GM03348 (cell line): ENCODE results near the gene MYORG.
"Not testable (repeated sequence)": the region's sequence is repeated elsewhere in the genome, so short reads cannot be mapped to it uniquely, and the experiment has no call there.

Source experiments
- DNase-seq: peaks from one replicate; pipeline ENCODE4 v3.0.0; 2012; ENCODE audit warnings: low spot score

The MYORG gene

DNA sequence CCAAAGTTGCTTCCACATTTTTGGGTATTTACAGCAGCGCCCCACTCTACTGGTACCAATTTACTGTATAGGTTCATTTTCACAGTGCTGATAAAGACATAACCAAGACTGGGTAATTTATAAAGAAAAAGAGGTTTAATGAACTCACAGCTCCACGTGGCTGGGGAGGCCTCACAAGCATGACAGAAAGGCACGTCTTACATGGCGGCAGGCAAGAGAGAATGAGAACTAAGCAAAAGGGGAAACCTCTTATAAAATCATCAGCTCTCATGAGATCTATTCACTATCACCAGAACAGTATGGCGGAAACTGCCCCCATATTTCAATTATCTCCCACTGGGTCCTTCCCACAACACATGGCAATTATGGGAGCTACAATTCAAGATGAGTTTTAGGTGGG, 7.9 kb downstream of the MYORG start:
- not testable (repeated sequence) for DNase-seq

DNA sequence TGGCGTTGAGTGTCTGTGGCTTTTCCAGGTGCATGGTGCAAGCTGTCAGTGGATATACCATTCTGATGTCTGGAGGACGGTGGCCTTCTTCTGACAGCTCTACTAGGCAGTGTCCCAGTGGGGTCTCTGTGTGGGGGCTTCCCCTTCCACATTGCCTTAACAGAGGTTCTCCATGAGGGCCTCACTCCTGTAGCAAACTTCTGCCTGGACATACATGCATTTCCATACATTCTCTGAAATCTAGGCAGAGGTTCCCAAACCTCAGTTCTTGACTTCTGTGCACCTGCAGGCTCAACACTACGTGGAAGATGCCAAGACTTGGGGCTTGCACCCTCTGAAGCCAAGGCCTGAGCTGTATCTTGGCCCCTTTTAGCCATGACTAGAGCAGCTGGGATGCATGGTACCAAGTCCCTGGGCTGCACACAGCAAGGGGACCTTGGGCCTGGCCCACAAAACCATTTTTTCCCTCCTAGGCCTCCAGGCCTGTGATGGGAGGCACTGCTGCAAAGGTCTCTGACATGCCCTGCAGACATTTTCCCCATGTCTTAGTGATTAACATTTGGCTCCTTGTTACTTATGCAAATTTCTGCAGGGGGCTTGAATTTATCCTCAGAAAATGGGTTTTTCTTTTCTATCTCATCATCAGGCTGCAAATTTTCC, 8.8 kb downstream of the MYORG start:
- DNase-seq, result not testable (repeated sequence)

DNA sequence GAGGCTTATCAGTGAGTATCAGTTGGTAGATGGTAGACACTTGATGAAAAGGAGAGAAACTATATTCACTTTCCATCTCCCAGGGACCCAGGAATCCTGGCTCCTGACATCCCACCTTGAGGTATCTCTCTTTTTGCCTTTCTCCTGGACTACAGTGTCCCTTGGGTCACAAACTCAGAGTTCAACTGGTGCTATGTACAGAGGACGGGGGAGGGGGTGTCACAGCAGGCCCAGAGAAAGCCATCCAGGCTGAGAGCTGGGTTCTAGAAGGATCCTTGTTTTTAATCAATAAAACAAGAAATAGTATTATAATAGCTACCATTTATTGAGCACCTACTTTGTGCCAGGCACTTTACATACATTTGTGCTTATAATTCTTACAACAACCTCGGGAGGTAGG, 10.3 kb downstream of the MYORG start:
- no peak for DNase-seq

DNA sequence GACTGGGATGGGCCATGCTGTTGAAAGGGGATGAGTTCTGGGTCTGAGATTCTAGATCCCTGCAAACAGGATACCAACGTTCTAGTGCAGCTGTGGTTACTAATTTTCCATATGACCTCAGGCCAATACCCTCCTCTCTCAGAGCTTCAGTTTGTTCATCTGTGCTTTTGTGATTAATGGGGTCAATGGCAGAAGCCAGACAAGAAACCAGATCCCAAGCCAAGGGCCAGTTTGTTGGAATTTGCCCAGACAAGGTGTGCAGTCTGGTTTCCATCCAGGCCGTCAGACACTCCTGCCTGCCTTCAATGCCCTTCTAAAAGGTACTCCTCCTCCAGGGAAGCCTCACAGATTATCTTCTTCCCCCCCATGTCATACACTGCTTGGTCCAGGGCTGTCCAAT, 11.4 kb downstream of the MYORG start:
- no peak for DNase-seq

DNA sequence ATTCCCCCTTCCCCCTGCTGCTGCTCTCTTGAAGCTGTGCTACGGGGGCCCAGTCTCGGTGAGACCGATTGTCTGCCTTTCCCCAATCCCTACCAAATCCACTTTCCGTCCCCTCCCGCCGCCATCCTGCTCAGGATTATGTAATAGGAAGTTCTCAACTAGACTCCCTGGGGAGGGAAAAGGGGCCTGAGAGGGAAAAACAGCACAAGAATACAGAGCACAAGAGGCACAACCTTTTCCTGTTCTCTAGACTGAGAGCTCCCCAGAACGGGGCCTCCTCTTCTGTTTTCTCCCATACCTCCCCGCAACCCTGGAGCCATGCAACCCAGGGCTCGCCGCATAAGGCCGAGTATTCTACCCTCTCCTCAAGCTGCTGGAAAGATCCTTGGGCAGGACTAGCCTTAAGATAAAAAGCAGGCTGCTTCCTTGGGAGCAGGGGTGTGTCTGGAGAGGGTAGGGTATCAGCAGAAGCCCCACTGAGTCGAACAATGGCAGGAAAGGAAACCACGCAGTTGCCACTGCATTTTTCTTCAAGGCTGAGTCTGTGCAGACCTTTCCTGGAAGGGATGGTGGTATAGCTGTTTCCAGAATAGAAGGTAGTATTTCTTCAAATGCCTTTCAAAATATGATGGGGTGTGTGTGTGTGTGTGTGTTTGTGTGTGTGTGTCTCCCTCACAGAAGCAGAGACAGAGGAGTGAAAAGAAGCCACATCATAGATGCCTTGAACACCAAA, 12.9 kb downstream of the MYORG start:
- DNase-seq, result no peak

DNA sequence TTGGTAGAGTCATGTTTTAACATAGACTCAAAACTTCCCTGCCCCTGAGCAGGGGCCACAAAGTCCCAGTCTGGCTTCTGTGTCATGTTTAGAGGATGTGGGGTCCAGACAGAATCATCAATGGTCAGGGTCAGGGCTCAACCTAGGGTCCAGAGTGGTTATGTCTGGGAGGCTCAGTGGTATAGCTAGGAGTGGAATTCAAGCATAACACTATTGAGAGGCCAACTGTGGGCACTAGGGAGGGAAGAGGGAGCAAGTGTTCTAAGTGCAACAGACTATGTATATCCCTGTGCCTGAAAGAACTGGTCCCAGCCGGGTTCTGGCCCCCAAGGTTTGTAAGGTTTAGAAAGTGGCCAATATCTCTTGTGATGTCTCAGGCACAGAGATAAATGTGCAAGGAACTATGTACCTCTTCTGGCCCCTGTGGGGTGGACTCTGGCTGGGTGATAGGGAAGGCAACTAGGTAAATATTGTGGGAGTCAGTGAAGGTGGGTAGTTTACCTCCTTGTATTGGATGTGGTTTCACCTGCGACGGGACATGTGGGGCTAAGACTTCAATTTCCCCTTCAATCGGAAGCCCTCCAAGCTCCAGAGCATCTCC, 14.0 kb downstream of the MYORG start:
- DNase-seq, result no peak

DNA sequence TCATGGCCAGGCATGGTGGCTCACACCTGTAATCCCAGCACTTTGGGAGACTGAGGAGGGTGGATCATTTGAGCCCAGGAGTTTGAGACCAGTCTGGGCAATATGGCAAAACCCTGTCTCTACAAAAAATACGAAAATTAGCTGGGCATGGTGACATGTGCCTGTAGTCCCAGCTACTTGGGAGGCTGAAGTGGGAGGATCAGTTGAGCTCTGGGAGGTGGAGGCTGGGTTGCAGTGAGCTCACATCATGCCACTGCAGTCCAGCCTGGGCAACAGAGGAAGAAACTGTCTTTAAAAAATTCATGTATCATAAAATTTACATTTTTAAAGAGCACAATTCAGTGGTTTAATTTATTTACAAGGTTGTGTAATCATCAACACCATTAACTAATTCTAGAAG, 23.7 kb downstream of the MYORG start:
- not testable (repeated sequence) for DNase-seq

DNA sequence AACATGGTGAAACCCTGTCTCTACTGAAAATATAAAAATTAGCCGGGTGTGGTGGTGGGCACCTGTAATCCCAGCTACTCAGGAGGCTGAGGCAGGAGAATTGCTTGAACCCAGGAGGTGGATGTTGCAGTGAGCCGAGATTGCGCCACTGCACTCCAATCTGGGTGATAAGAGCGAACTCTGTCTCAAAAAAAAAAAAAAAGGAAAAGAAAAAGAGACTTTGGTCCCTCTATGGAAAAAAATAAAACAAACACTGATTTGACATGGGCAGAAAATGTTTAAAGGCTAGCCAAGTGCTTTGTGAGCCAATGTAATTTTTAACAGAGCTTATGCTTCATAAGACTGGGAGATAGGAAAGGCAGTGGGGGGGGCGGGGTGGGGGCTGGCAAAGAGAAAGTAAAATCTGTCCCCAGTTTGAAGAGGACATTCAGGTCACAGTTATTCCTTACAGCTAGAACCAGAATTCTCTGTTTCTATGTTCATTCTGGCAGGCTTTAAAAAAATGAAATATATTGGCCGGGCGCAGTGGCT, 24.5 kb downstream of the MYORG start:
- not testable (repeated sequence) for DNase-seq

DNA sequence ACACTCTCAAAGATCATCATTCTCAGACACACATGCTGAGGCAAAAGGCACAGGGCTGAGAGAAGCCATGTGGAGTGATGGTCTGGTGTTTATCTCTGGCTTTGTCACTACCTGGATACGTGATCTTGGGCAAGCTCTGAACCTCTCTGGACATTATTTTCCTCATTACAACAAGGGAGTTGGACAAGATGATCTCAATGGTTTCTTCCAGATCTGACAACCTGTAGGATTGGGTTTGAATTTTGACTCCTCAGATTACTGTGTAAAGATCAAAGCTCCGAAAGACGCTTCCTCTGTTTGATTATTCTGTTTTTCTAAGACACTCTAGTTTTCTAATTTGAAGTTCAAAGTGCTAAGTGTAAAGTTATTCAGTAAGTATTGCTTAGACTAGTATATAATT, 27.4 kb downstream of the MYORG start:
- DNase-seq, result no peak

DNA sequence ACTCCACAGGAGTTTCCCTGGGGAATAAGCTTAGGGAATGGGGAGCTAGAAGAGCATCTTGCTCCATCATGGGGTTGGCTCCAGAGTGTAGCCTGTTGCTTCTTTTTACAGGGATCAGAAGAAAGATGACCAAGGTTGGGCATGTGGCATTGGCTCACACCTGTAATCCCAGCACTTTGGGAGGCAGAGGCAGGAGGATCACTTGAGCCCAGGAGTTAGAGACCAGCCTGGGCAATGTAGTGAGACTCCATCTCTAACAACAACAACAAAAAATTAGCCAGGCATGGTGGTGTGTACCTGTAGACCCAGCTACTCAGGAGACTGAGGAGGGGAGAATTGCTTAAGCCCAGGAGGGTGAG, 28.9 kb downstream of the MYORG start:
- no peak for DNase-seq

DNA sequence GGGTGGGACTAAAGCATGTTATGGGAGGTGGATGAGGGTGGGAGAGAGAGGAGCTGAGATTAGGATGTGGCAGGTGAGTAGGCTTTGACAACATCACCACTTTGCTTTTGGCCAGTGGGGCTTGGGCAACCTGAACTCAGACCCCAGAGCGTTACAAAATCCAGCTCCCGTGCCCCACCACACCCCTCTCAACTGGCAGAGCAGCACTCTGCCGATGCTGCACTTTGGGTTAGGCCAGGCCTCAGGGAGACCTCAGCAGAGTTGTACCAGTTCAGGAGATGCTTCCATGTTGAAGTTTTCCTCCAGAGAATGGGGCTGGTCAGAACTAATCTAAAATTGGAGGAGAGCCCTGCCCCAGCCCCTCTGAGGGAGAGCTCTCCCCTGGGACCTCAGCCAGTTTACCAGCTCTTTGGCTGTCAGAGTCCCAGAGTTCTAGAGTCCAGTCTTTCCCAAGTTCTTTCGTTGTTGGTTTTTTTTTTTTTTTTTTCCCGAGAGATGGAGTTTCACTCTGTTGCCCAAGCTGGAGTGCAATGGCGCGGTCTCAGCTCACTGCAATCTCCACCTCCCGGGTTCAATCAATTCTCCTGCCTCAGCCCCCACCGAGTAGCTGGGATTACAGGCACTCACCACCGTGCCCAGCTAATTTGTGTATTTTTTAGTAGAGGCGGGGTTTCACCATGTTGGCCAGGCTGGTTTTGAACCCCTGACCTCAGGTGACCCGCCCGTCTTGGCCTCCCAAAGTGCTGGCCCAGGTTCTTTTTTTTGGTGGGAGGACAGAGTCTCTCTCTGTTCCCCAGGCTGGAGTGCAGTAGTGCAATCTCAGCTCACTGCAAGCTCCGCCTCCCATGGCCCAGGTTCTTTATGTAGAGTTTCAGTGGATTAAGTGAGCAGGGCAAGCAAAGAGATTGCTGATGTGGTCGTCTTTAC, 29.6 kb downstream of the MYORG start:
- no peak for DNase-seq

DNA sequence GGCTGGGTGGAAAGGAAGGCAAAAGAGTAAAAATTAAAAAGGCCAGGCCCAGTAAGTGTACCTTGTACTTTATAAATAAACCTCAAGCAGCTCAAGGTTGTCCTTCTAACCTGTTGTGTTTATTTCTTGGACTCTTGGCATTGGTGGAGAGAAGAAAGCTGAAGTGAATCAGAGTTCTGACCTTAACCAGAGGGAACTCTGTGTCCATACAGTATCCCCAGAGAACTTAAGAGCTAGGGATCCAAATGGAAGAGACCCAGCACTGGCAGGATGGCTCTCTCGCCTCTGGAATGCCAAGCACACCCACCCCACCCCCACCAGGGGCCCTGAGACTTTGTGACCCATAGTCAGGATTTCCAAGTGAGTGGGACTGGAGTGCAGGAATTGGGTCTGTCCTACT, 33.1 kb downstream of the MYORG start:
- no peak for DNase-seq

DNA sequence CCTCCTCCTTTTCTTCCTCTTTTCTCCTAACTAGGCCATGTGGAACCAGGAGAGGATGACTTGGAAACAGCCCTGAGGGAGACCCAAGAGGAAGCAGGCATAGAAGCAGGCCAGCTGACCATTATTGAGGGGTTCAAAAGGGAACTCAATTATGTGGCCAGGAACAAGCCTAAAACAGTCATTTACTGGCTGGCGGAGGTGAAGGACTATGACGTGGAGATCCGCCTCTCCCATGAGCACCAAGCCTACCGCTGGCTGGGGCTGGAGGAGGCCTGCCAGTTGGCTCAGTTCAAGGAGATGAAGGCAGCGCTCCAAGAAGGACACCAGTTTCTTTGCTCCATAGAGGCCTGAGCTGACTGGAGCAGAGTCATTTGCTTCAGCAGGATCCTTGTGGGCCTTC, 33.6 kb downstream of the MYORG start:
- DNase-seq, result no peak

DNA sequence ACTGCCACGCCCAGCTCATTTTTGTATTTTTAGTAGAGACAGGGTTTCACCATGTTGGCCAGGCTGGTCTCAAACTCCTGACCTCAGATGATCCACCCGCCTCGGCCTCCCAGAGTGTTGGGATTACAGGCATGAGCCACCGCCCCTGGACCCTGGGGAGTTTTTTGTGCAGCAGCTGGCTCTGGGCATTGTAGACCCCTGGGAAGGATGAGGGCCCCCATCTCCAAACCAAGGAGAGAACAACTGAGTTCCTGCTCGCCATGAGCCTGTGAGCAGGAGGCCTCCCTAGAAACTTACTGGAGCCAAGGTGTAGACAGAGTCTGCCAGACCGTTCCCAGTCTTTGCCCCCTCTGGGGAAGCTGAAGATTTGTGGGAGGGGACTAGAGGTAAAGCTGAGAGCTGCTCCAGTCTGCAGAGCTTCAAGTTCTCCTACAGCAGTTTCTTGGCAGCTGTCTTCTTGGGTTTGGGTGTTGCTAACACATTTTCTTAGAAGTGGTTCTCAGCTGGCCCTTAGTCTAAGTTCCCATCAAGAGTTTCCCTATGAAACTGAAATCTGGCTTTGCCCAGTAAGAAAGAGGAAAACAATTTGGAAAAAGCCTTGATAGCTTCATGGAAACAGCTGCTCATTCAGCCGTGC, 34.9 kb downstream of the MYORG start:
- no peak for DNase-seq

DNA sequence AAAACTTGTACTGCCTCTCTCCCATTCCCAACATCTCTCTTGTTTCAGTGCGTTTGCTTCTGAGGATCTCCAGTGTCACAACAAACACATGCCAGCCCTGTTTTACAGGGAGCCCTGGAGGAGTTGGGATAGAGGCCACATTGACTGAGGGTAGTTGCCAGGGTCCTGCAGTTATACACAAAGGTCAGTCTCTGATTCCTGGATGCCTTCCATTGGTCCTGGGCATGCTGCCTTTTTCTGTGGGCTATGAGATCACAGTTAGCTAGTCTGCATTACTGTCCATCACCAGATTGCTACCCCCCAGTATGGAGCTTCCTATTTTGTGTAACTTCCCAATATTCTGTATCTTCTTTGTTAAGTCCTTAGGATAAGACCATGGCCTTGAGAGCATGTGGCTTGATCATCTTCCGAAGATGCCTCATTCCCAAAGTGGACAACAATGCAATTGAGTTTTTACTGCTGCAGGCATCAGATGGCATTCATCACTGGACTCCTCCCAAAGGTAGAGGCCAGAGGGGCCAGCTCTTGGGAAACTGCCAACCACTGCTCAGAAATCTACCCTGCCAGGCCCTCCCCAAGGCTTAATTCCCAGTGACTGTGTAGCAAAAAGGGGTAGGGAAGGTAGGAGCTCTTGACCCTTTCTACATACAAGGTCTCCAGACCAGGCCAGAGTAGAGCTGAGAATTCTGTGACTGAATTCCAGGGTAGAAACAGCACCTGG, 37.9 kb downstream of the MYORG start:
- DNase-seq, result no peak

DNA sequence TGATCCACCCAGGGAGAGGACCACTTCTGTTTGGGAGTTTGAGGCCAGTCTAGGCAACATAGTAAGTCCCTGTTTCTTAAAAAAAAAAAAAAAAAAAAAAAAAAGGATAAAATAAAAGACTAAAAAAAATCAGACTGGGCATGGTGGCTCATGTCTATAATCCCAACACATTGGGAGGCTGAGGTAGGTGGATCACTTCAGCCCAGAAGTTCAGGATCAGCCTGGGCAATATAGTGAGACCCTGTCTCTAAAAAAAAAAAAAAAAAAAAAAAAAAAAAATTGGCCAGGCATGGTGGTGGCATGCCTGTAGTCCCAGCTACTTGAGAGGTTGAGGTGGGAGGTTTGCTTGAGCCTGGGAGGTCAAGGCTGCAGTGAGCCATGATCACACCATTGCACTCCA, 38.6 kb downstream of the MYORG start:
- DNase-seq, result not testable (repeated sequence)

DNA sequence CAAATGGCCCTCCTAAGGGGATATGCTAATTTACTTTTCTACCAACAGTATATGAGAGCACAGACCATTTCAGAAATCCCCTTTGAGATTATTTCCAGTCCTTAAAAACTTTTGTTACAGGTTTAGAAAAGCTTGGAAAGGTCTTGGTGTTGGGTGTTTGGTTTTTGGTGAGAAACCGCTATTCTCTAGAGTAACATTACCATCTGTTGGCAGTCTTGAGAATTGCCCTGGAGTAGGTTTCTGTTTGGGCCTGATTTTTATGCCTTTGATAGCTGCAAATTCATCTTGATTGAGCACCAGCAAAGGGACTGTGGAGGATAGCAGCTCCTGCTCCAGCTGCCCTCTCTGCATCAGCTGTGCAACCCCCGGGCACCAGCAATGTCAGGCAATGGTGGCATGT, 39.3 kb downstream of the MYORG start:
- DNase-seq, result no peak

DNA sequence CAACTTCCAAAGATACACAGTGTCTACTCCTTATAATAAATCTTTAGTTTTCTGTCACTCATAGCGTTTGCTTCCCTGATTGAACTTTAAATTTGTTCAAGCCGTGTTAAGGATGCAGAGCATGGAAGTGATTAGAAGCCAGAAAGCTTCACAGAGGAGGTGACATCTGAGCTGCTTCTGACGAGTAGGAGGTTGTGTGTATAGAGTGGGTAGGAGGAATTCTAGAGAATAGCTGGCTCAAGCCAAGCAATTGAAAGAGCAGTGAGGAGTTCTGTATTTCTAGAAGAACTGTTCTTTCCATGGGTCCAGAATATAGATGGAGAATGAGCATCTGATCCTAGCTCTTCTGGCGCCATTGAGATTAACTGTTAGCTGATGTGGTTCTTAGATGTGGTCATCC, 41.3 kb downstream of the MYORG start:
- DNase-seq, result no peak

DNA sequence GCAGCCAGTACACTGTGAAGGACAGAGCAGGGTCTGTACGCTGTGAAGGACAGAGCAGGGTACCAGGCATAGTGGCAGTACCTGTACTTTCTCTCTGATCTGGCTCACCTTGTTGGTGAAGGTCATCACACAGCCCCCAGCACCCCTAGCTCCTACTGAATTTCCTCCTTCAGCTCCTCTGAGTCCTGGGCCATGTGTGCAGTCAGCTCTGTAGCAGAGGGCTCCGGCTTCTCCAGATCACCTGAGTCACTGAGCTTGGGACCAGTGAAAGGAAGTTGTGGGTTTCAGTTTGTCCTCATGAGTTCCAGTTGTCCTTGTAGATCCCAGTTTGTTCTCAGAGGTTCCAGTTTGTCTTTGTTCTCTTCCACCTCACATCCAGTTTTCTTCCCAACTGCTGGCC, 41.8 kb downstream of the MYORG start:
- DNase-seq, result no peak

DNA sequence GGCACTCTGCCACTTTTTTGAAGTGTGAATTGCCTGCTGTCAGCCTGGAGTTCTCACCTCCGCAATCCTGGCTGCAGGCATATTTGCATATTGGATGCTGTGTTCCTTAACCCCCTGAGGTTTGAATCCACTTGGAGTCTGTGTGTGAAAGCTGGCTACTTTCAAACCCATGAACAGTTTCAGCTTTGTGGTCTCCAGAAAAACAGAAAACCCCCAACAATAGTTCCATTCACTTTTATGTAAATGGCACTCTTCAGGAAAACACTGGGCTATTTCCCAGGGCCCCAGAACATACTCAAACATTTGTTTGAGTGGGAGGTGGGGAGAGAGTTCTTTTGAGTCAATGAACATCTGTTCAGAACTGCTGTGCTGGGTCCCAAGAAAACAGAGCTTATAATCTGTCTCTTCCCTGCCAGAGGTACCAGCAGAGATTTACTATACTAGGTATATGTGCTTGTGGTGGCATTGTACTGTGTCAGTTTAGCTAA, 42.3 kb downstream of the MYORG start:
- no peak for DNase-seq

DNA sequence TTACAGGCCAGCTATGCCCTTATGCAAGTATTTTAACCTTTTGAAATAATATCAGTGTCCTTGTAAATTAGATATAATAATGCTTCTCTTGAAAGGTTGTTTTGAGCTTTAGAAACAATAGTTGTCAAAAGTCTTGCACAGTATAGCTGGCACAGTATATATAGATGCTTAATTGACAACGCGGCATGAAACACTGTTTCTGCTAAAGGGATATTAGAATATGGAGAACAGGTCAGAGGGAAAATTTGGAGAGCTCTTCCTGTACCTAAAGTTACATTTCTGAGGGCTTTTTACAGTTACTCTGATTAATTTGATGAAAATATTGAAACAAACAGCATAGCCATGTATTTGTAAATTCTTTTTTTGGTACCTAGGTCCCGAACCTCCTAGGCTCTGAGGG, 42.9 kb downstream of the MYORG start:
- DNase-seq, result no peak
